SK-N-SH treated with all-trans-retinoic acid at 6 μM for 48 hours (cell line): ENCODE results near the gene UPK1B.

Experiments used
- ATAC-seq: fragments of 200-7000 bp; cut with Tn5 transposase; 3 replicates; pipeline ENCODE4 v1.9.1; 2020; ENCODE audit warnings: mild to moderate bottlenecking, moderate library complexity
- ARNTL ChIP-seq: fragments of 450-650 bp; formaldehyde crosslinking; IDR thresholded peaks from 2 replicates; pipeline ENCODE4 v1.5.0; 2020; ENCODE audit warnings: low read depth, mild to moderate bottlenecking, moderate library complexity, borderline replicate concordance
- CSDC2 ChIP-seq: fragments of 250-450 bp; sonication (Bioruptor Pico); IDR thresholded peaks from 2 replicates; pipeline ENCODE4 v1.5.0; 2020; ENCODE audit warnings: mild to moderate bottlenecking, moderate library complexity
- GLIS3 ChIP-seq: fragments of 250-450 bp; sonication (Bioruptor Pico); IDR thresholded peaks from 2 replicates; pipeline ENCODE4 v1.5.0; 2020; ENCODE audit warnings: mild to moderate bottlenecking, moderate library complexity
- ISL1 ChIP-seq: fragments of 250-450 bp; sonication (Bioruptor Pico); IDR thresholded peaks from 2 replicates; pipeline ENCODE4 v2.1.2; 2022; ENCODE audit warnings: mild to moderate bottlenecking, moderate library complexity
- OSR1 ChIP-seq: fragments of 250-450 bp; sonication (Bioruptor Pico); IDR thresholded peaks from 2 replicates; pipeline ENCODE4 v1.8.0; 2022; ENCODE audit warnings: moderate library complexity, mild to moderate bottlenecking, inconsistent platforms
- PPARA ChIP-seq: fragments of 250-450 bp; sonication (Bioruptor Pico); IDR thresholded peaks from 2 replicates; pipeline ENCODE4 v1.5.0; 2020; ENCODE audit warnings: mild to moderate bottlenecking, borderline replicate concordance
- RARB ChIP-seq: fragments of 250-450 bp; sonication (Bioruptor Pico); IDR thresholded peaks from 2 replicates; pipeline ENCODE4 v1.8.0; 2021; ENCODE audit warnings: mild to moderate bottlenecking, moderate library complexity
- SNAI2 ChIP-seq: fragments of 250-450 bp; sonication (Bioruptor Pico); IDR thresholded peaks from 2 replicates; pipeline ENCODE4 v1.5.0; 2020; ENCODE audit warnings: mild to moderate bottlenecking, moderate library complexity
- TOX ChIP-seq: fragments of 250-450 bp; sonication (Bioruptor Pico); IDR thresholded peaks from 2 replicates; pipeline ENCODE4 v1.8.0; 2021; ENCODE audit warnings: mild to moderate bottlenecking, moderate library complexity, borderline replicate concordance
- ZC3H10 ChIP-seq: fragments of 250-450 bp; sonication (Bioruptor Pico); IDR thresholded peaks from 2 replicates; pipeline ENCODE4 v1.5.1; 2021; ENCODE audit warnings: mild to moderate bottlenecking, moderate library complexity
- ZFP3 ChIP-seq: fragments of 250-450 bp; sonication (Bioruptor Pico); IDR thresholded peaks from 2 replicates; pipeline ENCODE4 v1.5.0; 2020; ENCODE audit warnings: mild to moderate bottlenecking, moderate library complexity
- ZFP30 ChIP-seq: fragments of 450-650 bp; formaldehyde crosslinking; IDR thresholded peaks from 2 replicates; pipeline ENCODE4 v1.5.0; 2022; ENCODE audit warnings: mild to moderate bottlenecking, moderate library complexity
- ZNF565 ChIP-seq: fragments of 450-650 bp; formaldehyde crosslinking; conservative IDR thresholded peaks from 2 replicates; pipeline ENCODE4 v1.5.0; 2020; ENCODE audit warnings: low read depth, mild to moderate bottlenecking, moderate library complexity
- ZNF70 ChIP-seq: fragments of 450-650 bp; formaldehyde crosslinking; IDR thresholded peaks from 2 replicates; pipeline ENCODE4 v1.5.0; 2020; ENCODE audit warnings: mild to moderate bottlenecking, moderate library complexity
- TF ChIP-seq, protein P1 (sequence below): fragments of 250-450 bp; sonication (Bioruptor Pico); IDR thresholded peaks from 2 replicates; pipeline ENCODE4 v1.5.0; 2020; ENCODE audit warnings: mild to moderate bottlenecking, moderate library complexity
- TF ChIP-seq, protein P2 (sequence below): fragments of 250-450 bp; sonication (Bioruptor Pico); IDR thresholded peaks from 2 replicates; pipeline ENCODE4 v1.8.0; 2021; ENCODE audit warnings: low read depth, mild to moderate bottlenecking, moderate library complexity, borderline replicate concordance
- TF ChIP-seq, protein P3 (sequence below): fragments of 250-450 bp; sonication (Bioruptor Pico); IDR thresholded peaks from 2 replicates; pipeline ENCODE4 v1.5.1; 2021; ENCODE audit warnings: mild to moderate bottlenecking, moderate library complexity
- TF ChIP-seq, protein P4 (sequence below): fragments of 250-450 bp; sonication (Bioruptor Pico); IDR thresholded peaks from 2 replicates; pipeline ENCODE4 v1.8.0; 2020; ENCODE audit warnings: mild to moderate bottlenecking, moderate library complexity, borderline replicate concordance
- TF ChIP-seq, protein P5 (sequence below): fragments of 250-450 bp; sonication (Bioruptor Pico); IDR thresholded peaks from 2 replicates; pipeline ENCODE4 v1.5.1; 2020; ENCODE audit warnings: low read depth, mild to moderate bottlenecking, moderate library complexity

The UPK1B gene

DNA sequence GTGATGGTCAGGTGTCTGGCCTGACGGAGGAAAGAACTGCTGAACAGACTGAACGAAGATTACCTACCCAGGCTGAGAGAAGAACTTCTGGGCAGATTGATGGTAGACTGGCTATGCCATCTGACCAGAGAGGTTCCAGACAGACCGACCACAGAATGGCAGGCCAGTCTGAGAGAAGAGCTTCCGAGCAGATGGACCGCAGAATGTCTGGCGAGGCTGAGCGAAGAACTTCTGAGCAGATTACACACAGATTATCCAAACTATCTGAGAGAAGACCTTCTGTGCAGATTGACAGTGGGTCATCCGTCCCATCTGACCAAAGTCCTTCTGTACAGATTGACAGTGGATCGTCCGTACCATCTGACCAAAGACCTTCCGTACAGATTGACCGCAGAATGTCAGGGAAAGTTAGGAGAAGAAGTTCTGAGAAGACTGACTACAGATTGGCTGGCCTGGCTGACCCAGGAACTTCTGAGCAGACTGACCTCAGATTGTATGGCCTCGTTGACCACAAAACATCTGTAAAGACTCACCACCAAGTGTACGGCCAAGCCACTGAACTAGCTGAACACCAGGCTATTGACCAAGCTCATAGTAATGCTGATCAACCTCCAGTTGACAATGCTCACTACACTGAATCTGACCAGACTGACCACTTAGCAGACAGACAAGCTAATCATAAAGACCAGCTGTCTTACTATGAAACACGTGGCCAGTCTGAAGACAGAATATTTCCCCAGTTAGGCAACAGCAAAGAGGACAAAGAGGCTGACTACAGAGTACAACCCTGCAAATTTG lies 26.6 kb upstream of the UPK1B start:
- no peak for ATAC-seq
- TF ChIP-seq ZNF565 (CRISPR knock-in tag) (no peak), TOX (CRISPR knock-in tag) (no peak), RARB (no peak), OSR1 (no peak), PPARA (CRISPR knock-in tag) (no peak), ZFP3 (CRISPR knock-in tag) (no peak), CSDC2 (CRISPR knock-in tag) (no peak), SNAI2 (CRISPR knock-in tag) (no peak), ZNF70 (CRISPR knock-in tag) (no peak), GLIS3 (CRISPR knock-in tag) (no peak), ZC3H10 (CRISPR knock-in tag) (no peak), ZFP30 (CRISPR knock-in tag) (no peak), ARNTL (no peak), ISL1 (CRISPR knock-in tag) (no peak)
- TF ChIP-seq, protein P1, sequence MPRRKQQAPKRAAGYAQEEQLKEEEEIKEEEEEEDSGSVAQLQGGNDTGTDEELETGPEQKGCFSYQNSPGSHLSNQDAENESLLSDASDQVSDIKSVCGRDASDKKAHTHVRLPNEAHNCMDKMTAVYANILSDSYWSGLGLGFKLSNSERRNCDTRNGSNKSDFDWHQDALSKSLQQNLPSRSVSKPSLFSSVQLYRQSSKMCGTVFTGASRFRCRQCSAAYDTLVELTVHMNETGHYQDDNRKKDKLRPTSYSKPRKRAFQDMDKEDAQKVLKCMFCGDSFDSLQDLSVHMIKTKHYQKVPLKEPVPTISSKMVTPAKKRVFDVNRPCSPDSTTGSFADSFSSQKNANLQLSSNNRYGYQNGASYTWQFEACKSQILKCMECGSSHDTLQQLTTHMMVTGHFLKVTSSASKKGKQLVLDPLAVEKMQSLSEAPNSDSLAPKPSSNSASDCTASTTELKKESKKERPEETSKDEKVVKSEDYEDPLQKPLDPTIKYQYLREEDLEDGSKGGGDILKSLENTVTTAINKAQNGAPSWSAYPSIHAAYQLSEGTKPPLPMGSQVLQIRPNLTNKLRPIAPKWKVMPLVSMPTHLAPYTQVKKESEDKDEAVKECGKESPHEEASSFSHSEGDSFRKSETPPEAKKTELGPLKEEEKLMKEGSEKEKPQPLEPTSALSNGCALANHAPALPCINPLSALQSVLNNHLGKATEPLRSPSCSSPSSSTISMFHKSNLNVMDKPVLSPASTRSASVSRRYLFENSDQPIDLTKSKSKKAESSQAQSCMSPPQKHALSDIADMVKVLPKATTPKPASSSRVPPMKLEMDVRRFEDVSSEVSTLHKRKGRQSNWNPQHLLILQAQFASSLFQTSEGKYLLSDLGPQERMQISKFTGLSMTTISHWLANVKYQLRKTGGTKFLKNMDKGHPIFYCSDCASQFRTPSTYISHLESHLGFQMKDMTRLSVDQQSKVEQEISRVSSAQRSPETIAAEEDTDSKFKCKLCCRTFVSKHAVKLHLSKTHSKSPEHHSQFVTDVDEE (CRISPR knock-in tag): no peak
- TF ChIP-seq, protein P2, sequence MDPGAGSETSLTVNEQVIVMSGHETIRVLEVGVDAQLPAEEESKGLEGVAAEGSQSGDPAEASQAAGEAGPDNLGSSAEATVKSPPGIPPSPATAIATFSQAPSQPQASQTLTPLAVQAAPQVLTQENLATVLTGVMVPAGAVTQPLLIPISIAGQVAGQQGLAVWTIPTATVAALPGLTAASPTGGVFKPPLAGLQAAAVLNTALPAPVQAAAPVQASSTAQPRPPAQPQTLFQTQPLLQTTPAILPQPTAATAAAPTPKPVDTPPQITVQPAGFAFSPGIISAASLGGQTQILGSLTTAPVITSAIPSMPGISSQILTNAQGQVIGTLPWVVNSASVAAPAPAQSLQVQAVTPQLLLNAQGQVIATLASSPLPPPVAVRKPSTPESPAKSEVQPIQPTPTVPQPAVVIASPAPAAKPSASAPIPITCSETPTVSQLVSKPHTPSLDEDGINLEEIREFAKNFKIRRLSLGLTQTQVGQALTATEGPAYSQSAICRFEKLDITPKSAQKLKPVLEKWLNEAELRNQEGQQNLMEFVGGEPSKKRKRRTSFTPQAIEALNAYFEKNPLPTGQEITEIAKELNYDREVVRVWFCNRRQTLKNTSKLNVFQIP (CRISPR knock-in tag): no peak
- TF ChIP-seq, protein P3, sequence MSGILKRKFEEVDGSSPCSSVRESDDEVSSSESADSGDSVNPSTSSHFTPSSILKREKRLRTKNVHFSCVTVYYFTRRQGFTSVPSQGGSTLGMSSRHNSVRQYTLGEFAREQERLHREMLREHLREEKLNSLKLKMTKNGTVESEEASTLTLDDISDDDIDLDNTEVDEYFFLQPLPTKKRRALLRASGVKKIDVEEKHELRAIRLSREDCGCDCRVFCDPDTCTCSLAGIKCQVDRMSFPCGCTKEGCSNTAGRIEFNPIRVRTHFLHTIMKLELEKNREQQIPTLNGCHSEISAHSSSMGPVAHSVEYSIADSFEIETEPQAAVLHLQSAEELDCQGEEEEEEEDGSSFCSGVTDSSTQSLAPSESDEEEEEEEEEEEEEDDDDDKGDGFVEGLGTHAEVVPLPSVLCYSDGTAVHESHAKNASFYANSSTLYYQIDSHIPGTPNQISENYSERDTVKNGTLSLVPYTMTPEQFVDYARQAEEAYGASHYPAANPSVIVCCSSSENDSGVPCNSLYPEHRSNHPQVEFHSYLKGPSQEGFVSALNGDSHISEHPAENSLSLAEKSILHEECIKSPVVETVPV (CRISPR knock-in tag): no peak
- TF ChIP-seq, protein P4, sequence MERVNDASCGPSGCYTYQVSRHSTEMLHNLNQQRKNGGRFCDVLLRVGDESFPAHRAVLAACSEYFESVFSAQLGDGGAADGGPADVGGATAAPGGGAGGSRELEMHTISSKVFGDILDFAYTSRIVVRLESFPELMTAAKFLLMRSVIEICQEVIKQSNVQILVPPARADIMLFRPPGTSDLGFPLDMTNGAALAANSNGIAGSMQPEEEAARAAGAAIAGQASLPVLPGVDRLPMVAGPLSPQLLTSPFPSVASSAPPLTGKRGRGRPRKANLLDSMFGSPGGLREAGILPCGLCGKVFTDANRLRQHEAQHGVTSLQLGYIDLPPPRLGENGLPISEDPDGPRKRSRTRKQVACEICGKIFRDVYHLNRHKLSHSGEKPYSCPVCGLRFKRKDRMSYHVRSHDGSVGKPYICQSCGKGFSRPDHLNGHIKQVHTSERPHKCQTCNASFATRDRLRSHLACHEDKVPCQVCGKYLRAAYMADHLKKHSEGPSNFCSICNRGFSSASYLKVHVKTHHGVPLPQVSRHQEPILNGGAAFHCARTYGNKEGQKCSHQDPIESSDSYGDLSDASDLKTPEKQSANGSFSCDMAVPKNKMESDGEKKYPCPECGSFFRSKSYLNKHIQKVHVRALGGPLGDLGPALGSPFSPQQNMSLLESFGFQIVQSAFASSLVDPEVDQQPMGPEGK (CRISPR knock-in tag): no peak
- TF ChIP-seq, protein P5, sequence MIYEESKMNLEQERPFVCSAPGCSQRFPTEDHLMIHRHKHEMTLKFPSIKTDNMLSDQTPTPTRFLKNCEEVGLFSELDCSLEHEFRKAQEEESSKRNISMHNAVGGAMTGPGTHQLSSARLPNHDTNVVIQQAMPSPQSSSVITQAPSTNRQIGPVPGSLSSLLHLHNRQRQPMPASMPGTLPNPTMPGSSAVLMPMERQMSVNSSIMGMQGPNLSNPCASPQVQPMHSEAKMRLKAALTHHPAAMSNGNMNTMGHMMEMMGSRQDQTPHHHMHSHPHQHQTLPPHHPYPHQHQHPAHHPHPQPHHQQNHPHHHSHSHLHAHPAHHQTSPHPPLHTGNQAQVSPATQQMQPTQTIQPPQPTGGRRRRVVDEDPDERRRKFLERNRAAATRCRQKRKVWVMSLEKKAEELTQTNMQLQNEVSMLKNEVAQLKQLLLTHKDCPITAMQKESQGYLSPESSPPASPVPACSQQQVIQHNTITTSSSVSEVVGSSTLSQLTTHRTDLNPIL: no peak

DNA sequence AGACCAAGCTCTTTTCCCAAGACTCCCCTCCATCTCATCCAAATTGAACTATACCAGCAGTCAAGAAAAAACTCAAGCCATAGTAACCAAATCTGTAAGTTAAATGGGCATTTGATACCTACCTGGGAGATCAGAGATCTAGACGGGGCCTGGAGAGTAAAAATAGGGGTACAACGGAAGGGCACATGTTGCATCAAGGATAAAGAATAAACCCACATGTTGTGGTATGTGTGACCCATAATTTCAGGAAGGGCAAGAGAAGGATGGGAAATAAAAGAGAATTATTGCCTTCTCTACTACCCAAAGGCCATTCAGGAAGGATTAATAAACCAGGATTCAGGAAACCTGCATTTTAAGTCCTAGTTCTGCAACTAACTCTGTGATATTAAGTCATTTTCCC lies 25.9 kb upstream of the UPK1B start:
- ATAC-seq: no peak
- TF ChIP-seq RARB (no peak), GLIS3 (CRISPR knock-in tag) (no peak), OSR1 (no peak), TOX (CRISPR knock-in tag) (no peak), ZFP30 (CRISPR knock-in tag) (no peak)
- TF ChIP-seq, protein P3 (CRISPR knock-in tag): no peak
- TF ChIP-seq, protein P2 (CRISPR knock-in tag): no peak
- TF ChIP-seq, protein P1 (CRISPR knock-in tag): no peak
- TF ChIP-seq, all 23 proteins: peak for 0
